ENCODE data around the gene TNIK.

The TNIK gene

DNA sequence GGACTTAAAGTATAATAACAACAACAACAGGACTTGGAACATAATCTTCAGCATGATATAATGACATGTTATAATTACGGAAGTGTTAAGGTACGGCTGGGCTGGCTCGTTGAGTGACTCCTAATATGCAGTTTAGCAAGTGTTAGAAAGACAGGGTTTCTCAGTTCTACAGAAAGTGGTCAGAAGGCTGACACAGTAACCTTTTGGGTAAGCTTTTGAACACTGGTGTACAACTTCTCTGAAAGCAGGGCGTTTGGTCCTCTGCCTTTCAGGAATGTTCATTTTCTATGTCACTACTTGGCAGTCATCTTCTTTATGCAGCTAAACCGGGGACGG lies 300.4 kb downstream of the TNIK start:
- H3K27me3 Mint-ChIP-seq: no peaks in the 10 kb centered on the region
- H3K4me1 Mint-ChIP-seq: no peaks in the 10 kb centered on the region
- peaks cover 34% of the 10 kb centered on the region for H3K36me3 Mint-ChIP-seq
- H3K4me3 Mint-ChIP-seq: no peak overlapping the region
- H3K9me3 Mint-ChIP-seq: no peaks in the 10 kb centered on the region
- no peak overlapping the region for H3K27ac Mint-ChIP-seq

DNA sequence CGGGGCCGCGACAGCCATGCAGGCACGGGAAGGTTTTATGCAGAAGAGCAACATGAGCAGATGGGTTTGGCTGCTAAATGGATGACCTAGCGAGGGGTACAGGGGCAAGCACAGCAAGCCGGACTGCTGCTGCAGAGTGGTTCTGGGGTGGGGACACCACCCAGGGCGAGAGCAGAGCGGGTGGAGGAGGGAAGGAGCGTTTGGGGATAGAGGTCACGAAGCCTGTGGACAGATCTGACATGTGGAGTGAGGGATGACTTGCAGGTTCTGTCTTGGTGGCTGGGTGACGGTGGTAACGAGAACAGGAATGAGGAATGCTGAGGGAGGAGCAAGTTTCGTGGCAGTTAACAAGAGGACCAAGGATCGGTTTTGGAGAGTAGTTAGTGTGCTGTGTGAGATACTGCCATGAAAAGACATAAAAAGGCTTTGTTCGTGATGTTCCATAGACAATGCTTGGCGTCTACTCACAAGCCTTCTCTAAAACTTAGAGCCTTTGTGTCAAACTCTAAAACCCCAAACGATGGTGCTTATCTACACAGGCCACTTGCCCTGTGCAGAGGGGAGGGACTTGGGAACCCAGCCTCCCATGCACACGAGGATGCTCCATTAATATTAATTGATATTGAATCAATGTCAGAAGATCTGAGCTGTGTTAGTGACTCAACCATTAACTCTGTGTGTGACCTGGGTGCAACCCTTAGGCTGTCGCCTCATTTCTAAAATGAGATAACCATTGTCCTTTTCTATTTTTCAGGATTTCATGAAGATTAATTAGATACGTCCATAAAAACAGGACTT lies 301.0 kb downstream of the TNIK start:
- Mint-ChIP-seq H3K4me1 (no peaks in the 10 kb centered on the region), H3K27me3 (no peaks in the 10 kb centered on the region), H3K4me3 (no peak overlapping the region), H3K27ac (no peak overlapping the region), H3K36me3 (peaks cover 28% of the 10 kb centered on the region), H3K9me3 (no peaks in the 10 kb centered on the region)

DNA sequence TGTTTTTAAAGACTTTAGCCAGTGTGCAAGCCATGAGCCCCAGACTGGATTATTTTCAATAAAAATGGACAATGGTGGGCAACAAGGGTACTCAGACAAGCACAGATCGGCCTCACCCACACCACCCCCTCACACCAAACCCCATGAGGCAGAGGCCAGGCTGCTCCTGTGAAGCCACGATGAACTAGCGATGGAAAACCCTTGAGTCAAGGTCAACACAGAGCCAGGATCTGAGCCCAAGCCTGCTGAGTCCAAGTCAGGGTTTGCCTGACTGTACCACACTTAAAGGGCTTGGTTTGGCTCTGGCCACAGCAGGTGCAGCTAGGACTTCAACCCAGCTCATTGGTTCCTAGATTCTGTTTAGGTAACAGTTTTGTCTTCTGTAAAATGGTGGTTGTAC lies 302.2 kb downstream of the TNIK start:
- H3K27me3 Mint-ChIP-seq: no peaks in the 10 kb centered on the region
- H3K4me1 Mint-ChIP-seq: no peaks in the 10 kb centered on the region

DNA sequence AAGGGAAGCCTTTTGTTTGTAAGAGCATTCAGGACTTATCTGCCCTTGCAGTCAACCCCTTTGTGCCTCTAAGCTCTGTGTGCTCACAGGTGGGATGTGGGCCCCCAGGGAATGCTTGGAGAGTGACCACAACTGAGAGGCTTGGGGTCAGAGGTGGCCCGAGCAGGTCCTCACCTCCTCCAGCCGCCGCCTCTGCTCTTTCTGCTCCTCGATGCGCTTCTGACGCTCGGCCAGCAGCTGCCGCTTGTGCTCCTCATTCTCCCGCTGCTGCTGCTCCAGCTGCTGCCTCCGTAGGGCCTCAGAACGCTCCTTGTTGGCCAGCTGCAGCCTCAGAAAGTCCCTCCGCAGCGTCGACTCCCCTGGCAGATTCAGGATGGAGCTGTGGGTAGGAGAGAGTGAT lies 302.9 kb downstream of the TNIK start:
- Mint-ChIP-seq H3K4me1 (no peaks in the 10 kb centered on the region), H3K27ac (no peak overlapping the region), H3K36me3 (peaks cover 21% of the 10 kb centered on the region), H3K4me3 (no peak overlapping the region), H3K9me3 (no peaks in the 10 kb centered on the region), H3K27me3 (no peaks in the 10 kb centered on the region)

More for the DNA sequence above, 302.2 kb downstream of the TNIK start:
- Mint-ChIP-seq H3K4me3 (no peak overlapping the region), H3K36me3 (peaks cover 25% of the 10 kb centered on the region), H3K9me3 (no peaks in the 10 kb centered on the region), H3K27ac (no peak overlapping the region)

DNA sequence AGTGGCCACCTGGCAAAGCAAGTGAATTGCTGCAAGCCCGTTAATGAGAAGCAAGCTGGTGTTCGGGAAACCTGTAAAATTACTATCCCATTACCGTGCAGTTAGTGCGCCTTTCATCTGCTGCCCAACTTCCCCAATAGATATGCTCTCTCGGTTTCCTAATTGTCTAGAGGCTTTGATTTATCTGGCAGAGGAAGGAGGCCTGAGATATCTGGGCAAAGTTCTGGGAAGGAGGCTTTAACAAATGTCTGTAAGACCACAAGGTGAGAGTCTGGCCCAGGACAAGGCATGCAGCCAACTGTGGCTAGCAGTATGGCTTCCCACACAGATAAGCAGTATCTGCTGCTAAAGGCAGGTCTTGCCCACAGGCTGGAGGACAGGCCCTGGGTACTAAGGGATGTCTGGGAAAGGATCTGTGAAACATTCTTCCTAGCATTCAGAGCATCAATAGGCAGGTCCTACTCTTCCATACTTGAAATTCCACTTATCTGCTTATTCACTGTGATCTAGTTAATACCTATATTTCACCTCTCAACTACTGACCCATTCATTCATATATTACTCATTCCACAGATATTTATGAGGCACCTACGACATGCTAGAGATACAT lies 303.7 kb downstream of the TNIK start:
- H3K4me1 Mint-ChIP-seq: no peaks in the 10 kb centered on the region
- no peaks in the 10 kb centered on the region for H3K9me3 Mint-ChIP-seq
- H3K4me3 Mint-ChIP-seq: no peak overlapping the region
- H3K36me3 Mint-ChIP-seq: peaks cover 21% of the 10 kb centered on the region
- H3K27me3 Mint-ChIP-seq: no peaks in the 10 kb centered on the region
- no peak overlapping the region for H3K27ac Mint-ChIP-seq

DNA sequence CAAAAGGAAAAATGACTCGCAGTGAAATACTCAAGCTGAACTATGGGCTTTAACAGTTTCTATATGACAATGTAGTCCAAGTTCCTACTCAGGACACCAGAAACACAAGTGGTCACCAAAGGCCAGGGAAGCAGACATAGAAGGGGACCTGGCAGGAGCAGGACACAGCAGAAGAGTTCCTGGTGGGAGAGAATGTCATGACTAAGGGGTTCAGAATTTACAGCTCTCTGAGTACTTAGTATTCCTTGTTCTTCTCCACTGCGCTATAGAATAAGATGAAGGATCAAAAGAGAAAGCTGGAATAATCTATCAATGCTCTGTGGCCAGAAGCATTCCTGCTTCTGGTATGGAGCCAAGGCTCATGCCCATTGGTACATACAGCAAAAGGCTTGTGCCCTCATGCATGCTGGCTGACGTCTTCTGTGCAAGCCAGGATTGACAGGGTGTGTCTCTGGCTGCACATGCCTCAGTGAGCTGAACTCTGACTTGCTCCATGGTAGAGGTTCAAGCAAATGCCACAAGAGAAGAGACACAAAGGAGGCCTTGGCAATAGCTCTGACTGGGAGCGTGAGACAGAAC lies 305.0 kb downstream of the TNIK start:
- Mint-ChIP-seq H3K4me3 (no peak overlapping the region), H3K4me1 (no peaks in the 10 kb centered on the region), H3K27ac (no peak overlapping the region), H3K9me3 (no peaks in the 10 kb centered on the region), H3K27me3 (no peaks in the 10 kb centered on the region), H3K36me3 (peaks cover 20% of the 10 kb centered on the region)

DNA sequence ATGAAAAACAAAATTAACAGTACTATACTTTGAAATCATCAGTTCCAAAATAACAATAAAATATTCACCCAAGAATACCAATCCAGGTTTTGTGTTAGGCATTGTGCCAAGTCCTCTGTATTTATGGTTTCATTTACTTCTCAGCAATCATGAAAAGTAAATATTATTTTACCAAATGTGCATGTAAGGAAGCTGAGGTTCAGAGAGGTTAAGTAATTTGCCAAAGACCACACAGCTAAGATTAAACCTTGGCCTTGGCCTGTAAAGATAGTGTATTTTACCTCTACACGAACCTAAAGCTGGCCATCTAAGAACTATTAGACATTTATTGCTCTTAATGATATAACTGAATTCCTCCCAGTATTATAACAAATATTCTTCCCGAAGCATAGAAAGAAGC lies 309.3 kb downstream of the TNIK start:
- no peak overlapping the region for H3K4me3 Mint-ChIP-seq
- H3K27ac Mint-ChIP-seq: no peak overlapping the region
- H3K36me3 Mint-ChIP-seq: peaks cover 24% of the 10 kb centered on the region
- no peaks in the 10 kb centered on the region for H3K9me3 Mint-ChIP-seq
- no peaks in the 10 kb centered on the region for H3K27me3 Mint-ChIP-seq
- no peaks in the 10 kb centered on the region for H3K4me1 Mint-ChIP-seq

DNA sequence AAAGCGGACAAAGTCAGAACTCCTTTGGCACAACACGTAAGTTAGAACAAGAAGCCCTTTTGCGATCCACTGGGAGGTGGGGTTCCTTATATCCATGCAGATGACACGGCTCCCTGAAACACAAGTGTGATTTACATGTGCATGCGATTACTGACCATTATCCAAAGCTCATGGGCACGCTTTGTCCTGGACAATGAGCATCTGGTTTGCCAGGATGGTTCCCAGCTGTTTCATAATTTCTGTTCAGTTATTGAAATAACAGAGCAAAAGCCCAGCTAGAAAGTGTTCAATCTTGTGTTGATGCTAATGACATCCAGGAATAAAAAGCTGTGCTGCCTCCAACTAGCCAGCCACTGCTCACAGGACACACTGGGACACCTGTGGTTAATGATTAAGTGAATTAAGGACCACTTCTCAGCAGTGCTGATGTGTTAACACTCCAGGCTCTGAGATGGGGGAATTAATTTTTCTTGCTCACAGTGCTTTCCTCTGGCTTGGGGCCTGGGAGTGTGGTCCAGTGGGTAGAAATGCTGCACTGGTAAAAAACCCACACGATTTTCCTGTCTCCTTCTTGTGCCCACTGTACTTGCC lies 310.6 kb downstream of the TNIK start:
- H3K36me3 Mint-ChIP-seq: peaks cover 24% of the 10 kb centered on the region

DNA sequence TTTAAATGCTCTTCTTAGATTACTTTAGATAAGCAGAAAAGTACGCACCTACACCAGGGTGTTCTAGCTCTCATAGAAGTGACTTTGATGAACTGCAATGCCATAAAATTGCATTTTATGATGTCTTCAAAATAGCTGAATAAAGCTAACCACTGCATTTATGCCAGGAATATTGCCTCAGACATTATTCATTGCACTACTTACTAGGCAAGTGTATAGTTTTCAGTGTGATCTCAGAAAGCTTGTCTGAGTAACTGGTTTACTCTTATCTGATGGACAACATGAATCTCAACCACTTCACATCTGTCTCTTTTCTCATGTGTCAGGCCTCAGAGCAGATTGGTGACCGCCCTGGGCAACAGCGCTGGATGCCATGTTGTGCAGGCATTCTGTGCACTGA lies 314.4 kb downstream of the TNIK start:
- no peak overlapping the region for H3K27ac Mint-ChIP-seq
- H3K4me1 Mint-ChIP-seq: no peaks in the 10 kb centered on the region
- peaks cover 27% of the 10 kb centered on the region for H3K36me3 Mint-ChIP-seq

More for the DNA sequence above, 310.6 kb downstream of the TNIK start:
- Mint-ChIP-seq H3K4me3 (no peak overlapping the region), H3K9me3 (no peaks in the 10 kb centered on the region), H3K27ac (no peak overlapping the region), H3K27me3 (no peaks in the 10 kb centered on the region), H3K4me1 (no peaks in the 10 kb centered on the region)

DNA sequence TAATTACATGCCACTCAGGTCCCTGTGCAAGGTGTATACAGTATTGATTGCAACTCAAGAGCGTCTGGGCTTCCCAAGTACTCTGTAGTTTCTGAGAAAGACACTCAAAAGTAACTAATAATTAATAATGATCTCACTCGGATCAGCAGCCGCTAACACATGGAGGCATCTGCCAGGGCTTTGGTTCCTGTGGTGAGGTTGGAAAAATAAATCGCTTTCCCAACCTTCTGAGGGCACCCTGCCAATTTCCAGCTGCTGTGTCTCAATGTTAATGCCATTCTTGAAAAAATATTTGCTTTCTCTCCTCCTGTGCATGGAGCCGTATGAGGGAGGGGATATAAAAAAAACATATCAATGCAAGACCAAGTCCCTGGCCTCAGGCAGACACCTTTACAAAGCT lies 317.2 kb downstream of the TNIK start:
- H3K36me3 Mint-ChIP-seq: peaks cover 31% of the 10 kb centered on the region
- H3K27me3 Mint-ChIP-seq: no peaks in the 10 kb centered on the region
- H3K4me3 Mint-ChIP-seq: no peak overlapping the region
- H3K9me3 Mint-ChIP-seq: no peaks in the 10 kb centered on the region
- no peaks in the 10 kb centered on the region for H3K4me1 Mint-ChIP-seq
- H3K27ac Mint-ChIP-seq: no peak overlapping the region

More for the DNA sequence above, 314.4 kb downstream of the TNIK start:
- Mint-ChIP-seq H3K4me3 (no peak overlapping the region), H3K27me3 (no peaks in the 10 kb centered on the region), H3K9me3 (no peaks in the 10 kb centered on the region)

DNA sequence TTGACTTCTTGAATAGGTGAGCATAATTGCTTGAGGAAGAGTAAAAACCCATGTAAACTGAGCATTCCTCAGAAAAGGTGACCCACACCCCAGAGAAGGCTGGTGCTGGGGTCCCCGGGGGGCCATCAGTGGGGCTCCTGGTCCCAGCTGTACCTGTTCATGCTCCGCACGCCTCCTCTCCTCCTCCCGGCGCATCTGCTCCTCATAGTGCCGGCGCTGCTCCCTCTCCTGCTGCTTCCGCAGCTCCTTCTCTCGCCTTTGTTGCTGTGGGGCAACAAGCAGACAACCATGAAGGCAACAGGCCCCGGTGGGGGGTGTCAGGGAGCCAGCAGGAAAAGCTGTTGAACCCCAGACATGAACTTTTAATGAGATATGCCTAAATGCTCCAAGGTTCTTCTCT lies 320.0 kb downstream of the TNIK start:
- H3K4me3 Mint-ChIP-seq: no peak overlapping the region
- peaks cover 31% of the 10 kb centered on the region for H3K36me3 Mint-ChIP-seq
- H3K27me3 Mint-ChIP-seq: no peaks in the 10 kb centered on the region
- no peaks in the 10 kb centered on the region for H3K4me1 Mint-ChIP-seq
- no peaks in the 10 kb centered on the region for H3K9me3 Mint-ChIP-seq
- H3K27ac Mint-ChIP-seq: no peak overlapping the region

DNA sequence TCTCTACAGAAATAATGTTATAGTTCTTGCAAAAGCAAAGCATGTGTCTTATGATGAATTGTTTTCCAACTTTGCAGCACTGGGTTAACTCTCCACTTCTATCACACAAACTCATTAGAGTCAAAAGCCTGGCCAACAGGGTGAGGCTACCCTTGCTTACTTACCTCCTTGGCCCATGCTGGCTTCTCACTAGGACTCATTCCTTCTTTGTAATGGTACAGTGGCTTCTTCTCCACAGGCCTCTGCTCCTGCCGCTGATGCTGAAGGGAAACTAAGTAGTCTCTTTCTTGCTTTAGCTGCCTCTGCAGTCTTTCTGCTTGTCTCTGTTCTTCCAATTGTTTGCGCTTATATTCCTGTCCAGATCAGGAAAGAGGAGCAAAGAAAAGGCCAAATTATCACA lies 322.2 kb downstream of the TNIK start:
- Mint-ChIP-seq H3K27ac (no peak overlapping the region), H3K36me3 (peaks cover 29% of the 10 kb centered on the region), H3K4me3 (no peak overlapping the region), H3K4me1 (no peaks in the 10 kb centered on the region), H3K9me3 (no peaks in the 10 kb centered on the region), H3K27me3 (no peaks in the 10 kb centered on the region)

DNA sequence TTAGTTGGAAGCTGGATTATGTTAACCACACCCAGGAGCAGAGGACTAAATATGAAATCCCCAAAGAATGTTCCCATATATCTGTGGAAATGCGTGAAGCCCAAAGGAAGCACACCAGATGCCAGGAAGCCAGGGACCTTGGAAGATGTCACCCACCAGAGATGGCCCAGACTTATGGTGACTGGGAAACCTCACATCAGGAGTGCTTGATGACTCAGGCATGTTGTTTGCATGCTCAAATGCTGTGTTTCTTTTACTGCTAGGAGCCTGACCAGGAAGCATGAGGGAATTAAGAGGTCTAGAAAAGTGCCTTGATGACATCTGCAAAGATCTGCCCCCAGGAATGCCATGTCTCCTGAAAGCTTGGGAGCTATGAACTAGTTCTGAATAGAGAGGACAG lies 324.7 kb downstream of the TNIK start:
- Mint-ChIP-seq H3K4me1 (no peaks in the 10 kb centered on the region), H3K27me3 (no peaks in the 10 kb centered on the region), H3K36me3 (peaks cover 23% of the 10 kb centered on the region), H3K27ac (peak overlapping the region; percentile 8), H3K4me3 (no peak overlapping the region), H3K9me3 (no peaks in the 10 kb centered on the region)

DNA sequence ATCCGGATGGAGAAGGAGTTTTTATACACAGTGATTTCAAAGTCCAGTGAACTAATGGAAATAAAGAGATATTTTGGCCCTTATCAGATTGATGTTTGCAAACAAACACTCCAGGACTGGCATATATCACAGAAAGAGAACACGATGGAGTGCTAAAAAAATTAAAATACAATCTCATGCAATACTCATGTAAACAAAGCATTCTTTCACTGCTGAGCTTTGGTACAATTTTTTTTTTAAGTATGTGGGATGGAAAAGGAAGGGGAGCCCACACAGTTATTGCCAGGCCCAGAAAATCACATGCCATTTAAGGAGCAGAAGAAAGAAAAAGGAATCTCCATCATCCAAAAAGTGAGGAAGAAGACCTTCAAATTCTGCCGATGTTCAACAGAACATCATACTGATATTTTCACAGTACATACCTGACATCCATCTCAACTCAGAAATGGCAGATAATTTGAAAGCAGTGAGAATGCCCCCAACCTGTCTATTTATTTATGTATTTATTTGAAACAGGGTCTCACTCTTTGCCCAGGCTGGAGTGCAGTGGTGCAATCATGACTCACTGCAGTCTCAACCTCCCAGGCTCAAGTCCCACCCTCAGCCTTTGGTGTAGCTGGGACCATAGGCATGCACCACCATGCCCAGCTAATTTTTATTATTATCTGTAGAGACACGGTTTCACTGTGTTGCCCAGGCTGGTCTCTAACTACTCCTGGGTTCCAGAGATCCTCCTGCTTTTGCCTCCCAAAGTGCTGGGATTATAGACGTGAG lies 326.2 kb downstream of the TNIK start:
- H3K4me3 Mint-ChIP-seq: no peak overlapping the region
- peaks cover 23% of the 10 kb centered on the region for H3K36me3 Mint-ChIP-seq
- no peaks in the 10 kb centered on the region for H3K27me3 Mint-ChIP-seq
- no peaks in the 10 kb centered on the region for H3K9me3 Mint-ChIP-seq
- no peaks in the 10 kb centered on the region for H3K4me1 Mint-ChIP-seq
- no peak overlapping the region for H3K27ac Mint-ChIP-seq

DNA sequence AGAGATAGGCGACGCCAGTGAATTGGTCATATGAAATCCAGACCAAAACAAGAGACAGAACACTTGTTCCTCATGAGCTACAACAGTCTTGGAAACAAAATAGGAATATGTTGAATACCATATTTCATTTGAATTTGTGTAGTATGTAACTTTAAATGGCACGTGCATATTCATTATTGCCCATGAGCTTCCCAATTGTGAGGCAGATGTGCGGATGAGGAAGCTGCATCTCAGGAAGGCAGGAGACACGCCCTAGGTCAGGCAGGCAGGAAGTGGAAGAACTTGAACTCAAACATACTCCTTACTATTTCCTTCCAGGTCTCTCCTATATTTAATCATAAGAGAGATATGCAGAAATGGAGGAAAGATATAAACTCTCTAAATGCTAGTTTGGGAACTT lies 326.9 kb downstream of the TNIK start:
- Mint-ChIP-seq H3K27ac (no peak overlapping the region), H3K36me3 (peaks cover 23% of the 10 kb centered on the region), H3K4me1 (no peaks in the 10 kb centered on the region), H3K4me3 (no peak overlapping the region), H3K9me3 (no peaks in the 10 kb centered on the region), H3K27me3 (no peaks in the 10 kb centered on the region)

All from activated naive CD4-positive, alpha-beta T cell treated with anti-CD3 and anti-CD28 coated beads, Interleukin-2, amount 50 U/mL, for 24 hours (primary cell).